ENCODE measurements around the gene TSPAN17. TPM values are rescaled to one million over a fixed set of nuclear protein-coding genes. Genes with fewer than 3 reads are reported as not detected.

The TSPAN17 gene
- total and polyA plus RNA-seq, 10 of the 15 experiments (the other 5 are each of a cell fraction or from before 2014, with no cell fraction given) = 0.24 to 17.1 (median 10.4) TPM

GRCh38 chr5:176685010-176685409, 37.7 kb downstream of the TSPAN17 start:
- Histone ChIP-seq H4K20me1 (ENCODE audit: control insufficient read depth, insufficient read depth) (no peaks in the 10 kb centered on the region), H3K9ac (ENCODE audit: control insufficient read depth, insufficient read depth, low read length) (no peak overlapping the region), H3K36me3 (ENCODE audit: control insufficient read depth in 2 of 2, insufficient read depth in 2 of 2, low read length in 1 of 2) (no peaks in the 10 kb centered on the region), H3K79me2 (ENCODE audit: control insufficient read depth, insufficient read depth, low read length) (no peaks in the 10 kb centered on the region), H3K27me3 (replicated peaks in 1 of 2; ENCODE audit: control insufficient read depth in 2 of 2, insufficient read depth in 2 of 2, low read length in 1 of 2) (peaks cover 2 to 5% of the 10 kb centered on the region in 2 experiments; a peak in 1 of 4 replicates), H3K9me3 (replicated peaks; ENCODE audit: control insufficient read depth, insufficient read depth, low read length) (no peaks in the 10 kb centered on the region; the same call in 2 of the 3 replicates), H3K27ac (ENCODE audit: control insufficient read depth, insufficient read depth) (no peak overlapping the region), H3K4me1 (ENCODE audit: control insufficient read depth, insufficient read depth, low read length) (no peaks in the 10 kb centered on the region), H3K4me3 (no peak overlapping the region), H2AFZ (ENCODE audit: control insufficient read depth, low read depth, low read length) (no peak overlapping the region), H3K4me2 (ENCODE audit: control insufficient read depth, insufficient read depth) (no peak overlapping the region)
- in situ Hi-C loops (cut with MboI) = no loop called here
- ChIA-PET RAD21 (ENCODE audit: unreplicated experiment) (no interaction called here), CTCF (no interaction called here), POLR2A (interaction anchor here (0.6 kb wide), 1 partner anchor 825 kb away, joined by 4 read pairs; no protein-coding TSS in a partner anchor), SMC1A (ENCODE audit: uncharacterized antibody, unreplicated experiment) (no interaction called here)
- TF ChIP-seq MTA3 (IDR thresholded peaks at IDR 0.05; ENCODE audit: borderline replicate concordance, low read length) (no peak), BCL3 (IDR thresholded peaks at IDR 0.05; ENCODE audit: borderline replicate concordance, insufficient read depth, low read depth, low read length, poor library complexity, severe bottlenecking) (no peak), ZBED1 (IDR thresholded peaks at IDR 0.05; ENCODE audit: borderline replicate concordance) (no peak), HDAC6 (IDR thresholded peaks at IDR 0.05; ENCODE audit: unreplicated experiment) (no peak), PRDM15 (CRISPR knock-in tag; IDR thresholded peaks at IDR 0.05) (no peak), CBFB (IDR thresholded peaks at IDR 0.05; ENCODE audit: low read depth) (no peak), ETV6 (conservative IDR thresholded peaks at IDR 0.05 in 1 of 2, IDR thresholded peaks at IDR 0.05 in 1 of 2; ENCODE audit: borderline replicate concordance in 1 of 2, low read depth in 1 of 2) (no peak)
- DNase-seq (ENCODE audit: low read depth, low spot score) (no peak), FAIRE-seq (no peak), ATAC-seq (no peak)
- intact Hi-C loops (cut with micrococcal nuclease; ENCODE audit: unreplicated experiment) = no loop called here
- BruUV-seq (replicated peaks) = no TSS peak
